ENCODE data around the gene MS4A1. TPM values are rescaled to one million over a fixed set of nuclear protein-coding genes. Genes with fewer than 3 reads are reported as not detected.

The MS4A1 gene
- total and polyA plus RNA-seq, 8 donors: 0.12 to 8.8 (median 1.2) TPM; not detected in 1

- TF ChIP-seq POLR2AphosphoS5 (IDR thresholded peaks at IDR 0.05) (no peak), POLR2A (IDR thresholded peaks at IDR 0.05) (no peak), CTCF (IDR thresholded peaks at IDR 0.05) (no peak), EP300 (IDR thresholded peaks at IDR 0.05) (no peak)
- no peak overlapping the region for H3K27ac ChIP-seq
- no peaks in the 10 kb centered on the region for H3K27me3 ChIP-seq
- WGBS, 5 donors: 61 to 71% (median 64%) methylated on average over 2 of the region's 2 CpGs
- no peaks in the 10 kb centered on the region for H3K36me3 ChIP-seq
- H3K9me3 ChIP-seq: no peaks in the 10 kb centered on the region
- no peaks in the 10 kb centered on the region for H3K4me1 ChIP-seq
- DNase-seq: no peak
- intact Hi-C loops (cut with DNase I; ENCODE audit: low total_unique reads): no loop called here
- H3K4me3 ChIP-seq: no peak overlapping the region
These were observed 13.2 kb downstream of the MS4A1 start for GRCh38 chr11:60468829-60469228.

GRCh38 chr11:60469723-60470122 lies 14.1 kb downstream of the MS4A1 start:
- Histone ChIP-seq H3K36me3 (no peaks in the 10 kb centered on the region), H3K4me3 (no peak overlapping the region), H3K27me3 (no peaks in the 10 kb centered on the region), H3K27ac (no peak overlapping the region), H3K4me1 (no peaks in the 10 kb centered on the region), H3K9me3 (no peaks in the 10 kb centered on the region)
- no peak for DNase-seq
- 54 to 73% (median 66%) methylated on average over 2 of the region's 2 CpGs for WGBS, 5 donors
- intact Hi-C loops (cut with DNase I; ENCODE audit: low total_unique reads): no loop called here
- TF ChIP-seq CTCF (IDR thresholded peaks at IDR 0.05): no peak
- TF ChIP-seq POLR2AphosphoS5 (IDR thresholded peaks at IDR 0.05): no peak
- TF ChIP-seq EP300 (IDR thresholded peaks at IDR 0.05): no peak

- H3K27ac ChIP-seq: no peak overlapping the region
These were observed 21.4 kb downstream of the MS4A1 start for GRCh38 chr11:60477035-60477445.

GRCh38 chr11:60482361-60482760 lies 26.7 kb downstream of the MS4A1 start:
- Histone ChIP-seq H3K4me1 (no peaks in the 10 kb centered on the region), H3K9me3 (no peaks in the 10 kb centered on the region)
- WGBS, 5 donors: 37 to 71% (median 57%) methylated on average over 2 of the region's 2 CpGs

More at GRCh38 chr11:60477035-60477445, 21.4 kb downstream of the MS4A1 start:
- H3K9me3 ChIP-seq: no peaks in the 10 kb centered on the region
- no peaks in the 10 kb centered on the region for H3K4me1 ChIP-seq
- DNase-seq: peak in 1 of 2 donors; percentile 24
- intact Hi-C loops (cut with DNase I; ENCODE audit: low total_unique reads): no loop called here
- WGBS, 5 donors: 67 to 77% (median 72%) methylated on average over 6 of the region's 6 CpGs
- no peak for TF ChIP-seq EP300 (IDR thresholded peaks at IDR 0.05)
- no peak for TF ChIP-seq POLR2AphosphoS5 (IDR thresholded peaks at IDR 0.05)
- TF ChIP-seq POLR2A (IDR thresholded peaks at IDR 0.05): no peak
- no peak for TF ChIP-seq CTCF (IDR thresholded peaks at IDR 0.05)
- H3K4me3 ChIP-seq: no peak overlapping the region
- H3K27me3 ChIP-seq: no peaks in the 10 kb centered on the region
- no peaks in the 10 kb centered on the region for H3K36me3 ChIP-seq

More at GRCh38 chr11:60482361-60482760, 26.7 kb downstream of the MS4A1 start:
- no peak for TF ChIP-seq POLR2A (IDR thresholded peaks at IDR 0.05)
- TF ChIP-seq POLR2AphosphoS5 (IDR thresholded peaks at IDR 0.05): no peak
- no peak for TF ChIP-seq EP300 (IDR thresholded peaks at IDR 0.05)
- TF ChIP-seq CTCF (IDR thresholded peaks at IDR 0.05): no peak
- no peak for DNase-seq
- Histone ChIP-seq H3K27ac (no peak overlapping the region), H3K27me3 (no peaks in the 10 kb centered on the region), H3K36me3 (no peaks in the 10 kb centered on the region), H3K4me3 (no peak overlapping the region)
- intact Hi-C loops (cut with DNase I; ENCODE audit: low total_unique reads): no loop called here
